ENCODE results near the gene SIPA1L3.

The SIPA1L3 gene

GRCh38 chr19:38012944-38013343 is 105.9 kb downstream of the SIPA1L3 start:
- no peak for TF ChIP-seq CTCF (conservative IDR thresholded peaks at IDR 0.05; ENCODE audit: low read length)
- no peak overlapping the region for H3K4me3 ChIP-seq (ENCODE audit: low read length)
- no peak for DNase-seq (ENCODE audit: low read depth)

GRCh38 chr19:38013913-38014580 is 107.0 kb downstream of the SIPA1L3 start:
- no peak overlapping the region for H3K4me3 ChIP-seq (ENCODE audit: low read length)
- DNase-seq (ENCODE audit: low read depth) = no peak
- no peak for TF ChIP-seq CTCF (conservative IDR thresholded peaks at IDR 0.05; ENCODE audit: low read length)

GRCh38 chr19:38015216-38015615 is 108.2 kb downstream of the SIPA1L3 start:
- no peak for TF ChIP-seq CTCF (conservative IDR thresholded peaks at IDR 0.05; ENCODE audit: low read length)
- DNase-seq (ENCODE audit: low read depth) = no peak
- no peak overlapping the region for H3K4me3 ChIP-seq (ENCODE audit: low read length)

GRCh38 chr19:38015761-38016160 is 108.8 kb downstream of the SIPA1L3 start:
- no peak for TF ChIP-seq CTCF (conservative IDR thresholded peaks at IDR 0.05; ENCODE audit: low read length)
- no peak overlapping the region for H3K4me3 ChIP-seq (ENCODE audit: low read length)
- DNase-seq (ENCODE audit: low read depth) = no peak

GRCh38 chr19:38017401-38018151 is 110.6 kb downstream of the SIPA1L3 start:
- DNase-seq (ENCODE audit: low read depth) = no peak
- H3K4me3 ChIP-seq (ENCODE audit: low read length) = no peak overlapping the region
- TF ChIP-seq CTCF (conservative IDR thresholded peaks at IDR 0.05; ENCODE audit: low read length) = no peak

- DNase-seq (ENCODE audit: low read depth) = no peak
- no peak overlapping the region for H3K4me3 ChIP-seq (ENCODE audit: low read length)
- no peak for TF ChIP-seq CTCF (conservative IDR thresholded peaks at IDR 0.05; ENCODE audit: low read length)
These were observed 111.8 kb downstream of the SIPA1L3 start for GRCh38 chr19:38018694-38019395.

Measured in AG10803 (cell line).